NOMO-1 treated with dmso at 0.1 percent for 144 hours (cell line): ENCODE results near the gene RHAG.
"Not testable (repeated sequence)": the region's sequence is repeated elsewhere in the genome, so short reads cannot be mapped to it uniquely, and the experiment has no call there.

ENCODE experiments used
- DNase-seq: peaks from one replicate; lab custom pipeline; 2025; ENCODE audit not compliant: unreplicated experiment; lab: John Stamatoyannopoulos, UW

The RHAG gene

DNA sequence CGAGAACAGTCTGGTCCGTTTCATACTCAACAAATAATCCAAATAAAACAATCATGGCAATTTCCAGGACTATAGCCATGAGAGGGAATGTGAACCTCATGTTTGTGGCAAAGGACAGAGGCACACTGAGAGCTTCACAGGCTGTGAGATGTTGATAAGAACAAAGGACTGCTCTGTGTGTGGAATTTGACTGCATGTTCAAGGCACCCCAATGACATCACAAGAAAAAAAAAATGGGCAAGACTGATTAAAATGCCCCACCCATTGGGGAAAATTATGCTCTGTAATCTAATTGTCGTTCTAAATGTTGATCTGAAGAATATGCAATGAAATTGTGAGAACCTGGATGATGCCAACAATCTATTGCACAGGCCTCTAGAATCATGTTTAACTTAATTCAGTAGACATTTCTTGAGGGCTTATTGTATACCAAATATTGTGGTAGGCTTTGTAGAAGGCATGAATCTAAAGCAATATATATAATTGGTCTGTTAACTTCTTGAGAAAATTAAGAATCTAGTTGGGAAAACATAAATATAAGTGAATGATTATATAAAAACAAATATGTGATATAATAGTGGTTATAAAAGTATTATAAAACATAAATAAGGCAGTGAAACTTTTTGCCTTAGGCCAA lies at the start of gene RHAG:
Gene RHAG (minus strand): TSS at position 127 of the 637 bp plus-strand sequence. CDS start 27 bp downstream, at position 100.
- no peak for DNase-seq

- DNase-seq: no peak
Measured at GRCh38 chr6:49676671-49677281, 40.1 kb upstream of the RHAG start.

GRCh38 chr6:49675816-49676215 lies 39.2 kb upstream of the RHAG start:
- no peak for DNase-seq

- DNase-seq: no peak
Measured at GRCh38 chr6:49668083-49668511, 31.5 kb upstream of the RHAG start.

DNA sequence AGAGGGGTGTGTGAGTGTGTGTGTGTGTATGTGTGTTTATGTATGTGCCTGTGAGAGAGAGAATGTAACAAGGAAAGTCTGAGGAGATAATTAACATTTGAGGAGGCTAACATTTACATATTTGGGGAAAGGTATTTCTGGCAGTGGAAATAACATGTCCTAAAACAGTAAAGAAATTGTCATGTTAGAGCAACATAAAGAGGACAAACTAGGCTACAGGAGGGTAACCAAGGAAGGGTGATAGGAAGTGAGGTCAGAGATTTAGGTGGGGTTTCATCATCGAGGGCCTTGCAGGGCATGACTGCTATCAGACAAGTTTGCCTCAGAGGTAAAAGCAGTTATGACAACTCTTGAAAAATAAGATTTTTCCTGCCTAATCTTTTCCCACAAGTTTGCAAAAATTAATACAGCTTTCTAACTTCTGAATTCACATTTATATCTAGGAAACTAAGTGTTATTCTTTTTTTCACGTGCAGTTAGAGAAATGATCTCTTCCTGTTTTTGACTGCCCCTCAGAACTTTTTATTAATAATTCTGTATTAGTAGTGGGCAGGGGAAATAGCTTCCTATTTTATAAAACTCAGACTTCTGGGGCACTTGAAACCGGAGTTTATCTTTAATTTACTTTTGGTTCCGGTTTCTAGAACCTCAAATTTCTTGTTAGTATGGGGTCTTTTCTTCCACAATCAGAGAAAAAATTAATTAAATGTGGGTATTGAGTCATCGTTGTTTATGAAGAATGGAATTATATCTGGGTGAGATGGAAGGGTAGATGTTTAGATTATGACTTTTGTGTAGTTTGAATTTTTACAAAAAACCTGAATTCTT lies 30.5 kb upstream of the RHAG start:
- no peak for DNase-seq

- no peak for DNase-seq
Measured at GRCh38 chr6:49666480-49666879, 29.8 kb upstream of the RHAG start.

DNA sequence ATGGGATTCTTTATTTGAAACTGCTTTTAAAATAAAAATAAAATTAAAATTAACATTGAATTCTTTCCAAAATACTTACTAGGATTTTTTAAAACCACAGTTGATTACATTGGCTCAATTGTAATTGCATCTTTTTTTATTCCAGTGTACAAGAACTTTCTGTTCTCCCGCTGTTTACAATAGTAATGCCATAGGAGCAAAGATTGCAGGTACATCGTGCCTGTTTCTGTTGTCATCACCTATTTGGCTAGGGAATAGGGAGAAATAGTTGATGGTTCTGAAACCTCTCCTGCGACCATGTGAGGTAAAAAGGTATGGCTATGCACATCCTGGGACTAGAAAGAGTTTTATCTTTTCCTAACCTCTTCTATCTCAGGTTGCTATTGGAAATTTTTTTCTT lies 28.2 kb upstream of the RHAG start:
- no peak for DNase-seq

DNA sequence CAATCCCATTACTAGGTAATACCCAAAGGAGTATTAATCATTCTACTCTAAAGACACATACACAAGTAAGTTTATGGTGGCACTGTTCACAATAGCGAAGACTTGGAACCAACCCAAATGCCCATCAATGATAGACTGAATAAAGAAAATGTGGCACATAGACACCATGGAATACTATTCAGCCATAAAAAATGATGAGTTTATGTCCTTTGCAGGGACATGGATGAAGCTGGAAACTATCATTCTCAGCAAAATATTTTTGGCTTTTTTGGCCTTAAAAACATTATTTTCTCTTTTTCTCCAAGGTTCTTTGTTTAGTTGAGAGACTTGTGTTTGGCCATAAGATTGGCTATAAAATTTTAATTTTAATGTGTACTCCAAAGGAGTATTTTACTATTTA lies 27.4 kb upstream of the RHAG start:
- not testable (repeated sequence) for DNase-seq

DNA sequence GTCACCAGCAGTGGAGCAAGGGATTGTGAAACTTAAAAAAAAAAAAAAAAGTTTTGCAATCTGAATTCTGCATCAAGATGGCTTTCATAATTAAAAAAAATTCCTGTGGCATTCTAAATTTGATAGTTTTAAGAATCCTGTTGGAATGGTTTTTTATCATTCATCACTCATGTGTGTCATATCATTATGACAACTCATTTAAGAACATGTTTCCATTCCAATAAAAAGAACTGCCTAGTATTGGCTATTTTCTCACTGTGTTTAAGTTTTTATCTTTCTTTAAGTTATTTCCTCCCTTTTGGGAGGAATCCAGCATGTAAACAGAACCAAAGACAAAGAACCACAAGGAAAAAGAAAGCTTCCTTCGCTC lies 26.2 kb upstream of the RHAG start:
- no peak for DNase-seq

DNA sequence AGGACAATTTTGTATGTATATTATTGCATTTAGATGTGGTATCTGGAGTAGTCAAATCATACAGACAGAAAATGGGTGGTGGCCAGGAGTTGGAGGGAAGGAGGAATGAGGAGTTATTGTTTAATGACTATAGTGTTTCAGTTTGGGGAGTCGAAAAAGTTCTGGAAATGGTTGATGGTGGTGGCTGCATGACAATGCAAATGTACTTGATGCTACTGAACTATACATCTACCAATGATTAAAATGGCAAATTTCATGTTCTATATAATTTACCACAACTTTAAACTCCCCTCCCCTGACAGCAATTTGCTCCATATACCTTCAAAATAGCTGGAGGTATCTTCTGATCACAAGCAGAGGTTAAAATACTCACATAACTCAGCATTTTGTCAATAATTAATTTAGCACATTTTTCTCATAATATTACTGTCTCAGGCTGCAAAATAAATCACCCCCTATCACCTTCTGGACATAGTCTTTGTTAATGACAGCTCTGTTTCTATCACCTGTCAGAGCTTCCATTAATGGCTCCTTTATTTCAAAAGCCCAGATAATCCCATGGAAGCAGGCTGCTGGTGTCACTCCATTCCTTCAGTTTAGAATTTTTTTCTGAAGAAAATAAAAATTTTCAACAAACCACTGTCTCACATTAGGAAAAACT lies 25.7 kb upstream of the RHAG start:
- DNase-seq: no peak

- DNase-seq: no peak
Measured at GRCh38 chr6:49653942-49654341, 17.3 kb upstream of the RHAG start.

GRCh38 chr6:49653438-49653837 lies 16.8 kb upstream of the RHAG start:
- DNase-seq: no peak

- no peak for DNase-seq
Measured at GRCh38 chr6:49651239-49651638, 14.6 kb upstream of the RHAG start.

DNA sequence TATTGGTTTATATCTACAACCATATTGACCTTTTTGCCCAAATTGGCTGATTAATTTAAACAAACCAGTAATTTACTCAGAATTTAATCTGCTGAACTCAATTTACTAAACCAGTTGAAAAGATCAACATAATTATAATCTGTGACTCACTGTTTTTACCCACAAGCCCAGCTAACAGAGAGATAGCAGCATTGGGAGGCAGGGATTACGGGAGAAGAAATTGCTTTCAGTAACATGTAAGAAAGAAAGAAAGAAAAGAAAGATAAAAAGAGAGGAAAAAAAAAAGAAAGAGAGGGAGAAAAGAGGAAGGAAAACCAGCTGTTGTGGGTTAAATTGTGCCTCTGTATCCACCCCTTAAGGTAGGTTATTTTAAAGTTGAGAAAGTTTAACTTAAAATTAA lies 13.3 kb upstream of the RHAG start:
- DNase-seq: no peak

DNA sequence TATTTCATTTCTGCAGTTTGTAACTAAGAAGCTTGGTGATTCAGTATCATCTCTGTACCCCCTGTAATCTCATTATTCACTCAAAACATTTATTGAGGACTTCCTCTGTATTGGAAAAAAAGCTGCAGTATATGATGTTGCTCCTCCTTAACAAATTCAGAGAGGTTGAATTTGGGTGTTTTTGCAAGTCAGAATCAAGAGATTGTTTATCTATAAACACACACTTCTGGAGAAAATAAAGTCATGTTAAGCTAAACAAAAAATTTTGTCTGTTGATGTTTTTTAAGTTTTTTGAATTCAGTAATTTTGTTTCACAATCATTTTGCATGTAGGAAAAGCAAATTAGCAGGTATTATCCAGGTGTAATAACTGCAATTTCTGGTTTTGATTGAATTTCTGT lies 11.4 kb upstream of the RHAG start:
- no peak for DNase-seq

DNA sequence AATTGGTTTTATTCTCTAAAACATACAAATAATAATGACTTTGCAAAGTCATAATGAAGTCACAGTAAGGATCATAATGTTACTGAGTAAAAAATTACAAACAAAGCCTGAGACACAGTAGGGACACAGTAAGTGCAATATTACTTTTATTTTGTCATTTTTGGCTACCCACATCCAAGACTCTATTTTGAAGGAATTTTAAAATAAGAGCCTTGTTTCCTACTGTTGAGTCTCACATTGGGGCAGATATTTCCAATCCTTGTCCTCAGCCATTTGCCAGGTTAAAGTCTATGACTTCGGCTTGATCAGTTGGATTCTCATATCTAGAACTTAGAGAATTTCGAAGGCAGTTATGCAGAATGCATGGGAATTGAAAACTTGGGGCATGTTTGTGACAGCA lies 10.8 kb upstream of the RHAG start:
- no peak for DNase-seq

- DNase-seq: no peak
Measured at GRCh38 chr6:49646942-49647341, 10.3 kb upstream of the RHAG start.

GRCh38 chr6:49646130-49646824 lies 9.6 kb upstream of the RHAG start:
- no peak for DNase-seq

GRCh38 chr6:49645139-49645538 lies 8.5 kb upstream of the RHAG start:
- no peak for DNase-seq

GRCh38 chr6:49639177-49639817 lies 2.7 kb upstream of the RHAG start:
- DNase-seq: no peak

GRCh38 chr6:49637350-49637731 lies 702 bp upstream of the RHAG start:
- DNase-seq: no peak
